Measurements from ENCODE around the gene TRABD2B. TPM values are rescaled to one million over a fixed set of nuclear protein-coding genes. Genes with fewer than 3 reads are reported as not detected.

The TRABD2B gene
- total RNA-seq, 1 experiment from 2014 or later: 10.3 TPM

- Mint-ChIP-seq H3K36me3 (no peaks in the 10 kb centered on the region), H3K4me3 (no peak overlapping the region), H3K9me3 (no peaks in the 10 kb centered on the region), H3K27ac (no peak overlapping the region), H3K27me3 (ENCODE audit: low read depth) (no peaks in the 10 kb centered on the region), H3K4me1 (peaks cover 21% of the 10 kb centered on the region)
- ATAC-seq: no peak
- CTCF ChIA-PET: no interaction called here
- POLR2A ChIA-PET: no interaction called here
- TF ChIP-seq GRHL2 (CRISPR knock-in tag; IDR thresholded peaks at IDR 0.05; ENCODE audit: insufficient replicate concordance, severe bottlenecking): no peak
- TF ChIP-seq SMAD3 (CRISPR knock-in tag; IDR thresholded peaks at IDR 0.05; ENCODE audit: borderline replicate concordance): no peak
- no peak for TF ChIP-seq OVOL2 (CRISPR knock-in tag; IDR thresholded peaks at IDR 0.05; ENCODE audit: borderline replicate concordance)
- TF ChIP-seq, protein P1, sequence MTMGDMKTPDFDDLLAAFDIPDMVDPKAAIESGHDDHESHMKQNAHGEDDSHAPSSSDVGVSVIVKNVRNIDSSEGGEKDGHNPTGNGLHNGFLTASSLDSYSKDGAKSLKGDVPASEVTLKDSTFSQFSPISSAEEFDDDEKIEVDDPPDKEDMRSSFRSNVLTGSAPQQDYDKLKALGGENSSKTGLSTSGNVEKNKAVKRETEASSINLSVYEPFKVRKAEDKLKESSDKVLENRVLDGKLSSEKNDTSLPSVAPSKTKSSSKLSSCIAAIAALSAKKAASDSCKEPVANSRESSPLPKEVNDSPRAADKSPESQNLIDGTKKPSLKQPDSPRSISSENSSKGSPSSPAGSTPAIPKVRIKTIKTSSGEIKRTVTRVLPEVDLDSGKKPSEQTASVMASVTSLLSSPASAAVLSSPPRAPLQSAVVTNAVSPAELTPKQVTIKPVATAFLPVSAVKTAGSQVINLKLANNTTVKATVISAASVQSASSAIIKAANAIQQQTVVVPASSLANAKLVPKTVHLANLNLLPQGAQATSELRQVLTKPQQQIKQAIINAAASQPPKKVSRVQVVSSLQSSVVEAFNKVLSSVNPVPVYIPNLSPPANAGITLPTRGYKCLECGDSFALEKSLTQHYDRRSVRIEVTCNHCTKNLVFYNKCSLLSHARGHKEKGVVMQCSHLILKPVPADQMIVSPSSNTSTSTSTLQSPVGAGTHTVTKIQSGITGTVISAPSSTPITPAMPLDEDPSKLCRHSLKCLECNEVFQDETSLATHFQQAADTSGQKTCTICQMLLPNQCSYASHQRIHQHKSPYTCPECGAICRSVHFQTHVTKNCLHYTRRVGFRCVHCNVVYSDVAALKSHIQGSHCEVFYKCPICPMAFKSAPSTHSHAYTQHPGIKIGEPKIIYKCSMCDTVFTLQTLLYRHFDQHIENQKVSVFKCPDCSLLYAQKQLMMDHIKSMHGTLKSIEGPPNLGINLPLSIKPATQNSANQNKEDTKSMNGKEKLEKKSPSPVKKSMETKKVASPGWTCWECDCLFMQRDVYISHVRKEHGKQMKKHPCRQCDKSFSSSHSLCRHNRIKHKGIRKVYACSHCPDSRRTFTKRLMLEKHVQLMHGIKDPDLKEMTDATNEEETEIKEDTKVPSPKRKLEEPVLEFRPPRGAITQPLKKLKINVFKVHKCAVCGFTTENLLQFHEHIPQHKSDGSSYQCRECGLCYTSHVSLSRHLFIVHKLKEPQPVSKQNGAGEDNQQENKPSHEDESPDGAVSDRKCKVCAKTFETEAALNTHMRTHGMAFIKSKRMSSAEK (CRISPR knock-in tag; IDR thresholded peaks at IDR 0.05; ENCODE audit: borderline replicate concordance): no peak
- TF ChIP-seq SMAD4 (CRISPR knock-in tag; IDR thresholded peaks at IDR 0.05): no peak
- TF ChIP-seq, protein P2, sequence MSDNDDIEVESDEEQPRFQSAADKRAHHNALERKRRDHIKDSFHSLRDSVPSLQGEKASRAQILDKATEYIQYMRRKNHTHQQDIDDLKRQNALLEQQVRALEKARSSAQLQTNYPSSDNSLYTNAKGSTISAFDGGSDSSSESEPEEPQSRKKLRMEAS (CRISPR knock-in tag; IDR thresholded peaks at IDR 0.05): no peak
- no peak for TF ChIP-seq ATF2 (CRISPR knock-in tag; IDR thresholded peaks at IDR 0.05; ENCODE audit: borderline replicate concordance, low read depth)
- DNase-seq (ENCODE audit: low spot score): no peak
Measured at GRCh38 chr1:47854552-47855144, 142.5 kb downstream of the TRABD2B start.

GRCh38 chr1:47853852-47854251 is 143.3 kb downstream of the TRABD2B start:
- Mint-ChIP-seq H3K27ac (no peak overlapping the region), H3K4me1 (peaks cover 29% of the 10 kb centered on the region), H3K27me3 (ENCODE audit: low read depth) (no peaks in the 10 kb centered on the region), H3K36me3 (no peaks in the 10 kb centered on the region), H3K9me3 (no peaks in the 10 kb centered on the region), H3K4me3 (no peak overlapping the region)
- TF ChIP-seq TCF7 (CRISPR knock-in tag; IDR thresholded peaks at IDR 0.05; ENCODE audit: low read depth): no peak
- ChIA-PET POLR2A (interaction anchor here (0.7 kb wide), 1 partner anchor 12 kb away, joined by 3 read pairs; no protein-coding TSS in a partner anchor), CTCF (no interaction called here)
- ATAC-seq: no peak
- DNase-seq (ENCODE audit: low spot score): no peak

- H3K27ac Mint-ChIP-seq: no peak overlapping the region
- ChIA-PET CTCF (interaction anchor here (0.7 kb wide), 1 partner anchor 36 kb away, joined by 3 read pairs; no protein-coding TSS in a partner anchor), POLR2A (no interaction called here)
- DNase-seq (ENCODE audit: low spot score) (no peak), ATAC-seq (no peak)
- H3K36me3 Mint-ChIP-seq: no peaks in the 10 kb centered on the region
- H3K4me3 Mint-ChIP-seq: no peak overlapping the region
- H3K27me3 Mint-ChIP-seq (ENCODE audit: low read depth): no peaks in the 10 kb centered on the region
- peaks cover 29% of the 10 kb centered on the region for H3K4me1 Mint-ChIP-seq
- H3K9me3 Mint-ChIP-seq: no peaks in the 10 kb centered on the region
- TF ChIP-seq SP1 (CRISPR knock-in tag; conservative IDR thresholded peaks at IDR 0.05) (no peak), E2F5 (CRISPR knock-in tag; IDR thresholded peaks at IDR 0.05) (no peak), AFF4 (CRISPR knock-in tag; IDR thresholded peaks at IDR 0.05; ENCODE audit: borderline replicate concordance) (no peak), NR3C1 (CRISPR knock-in tag; conservative IDR thresholded peaks at IDR 0.05; ENCODE audit: low read depth) (no peak), ETV6 (CRISPR knock-in tag; IDR thresholded peaks at IDR 0.05) (no peak), USF2 (CRISPR knock-in tag; IDR thresholded peaks at IDR 0.05) (no peak), ZNF263 (CRISPR knock-in tag; IDR thresholded peaks at IDR 0.05; ENCODE audit: low read depth) (no peak)
- TF ChIP-seq, protein P3, sequence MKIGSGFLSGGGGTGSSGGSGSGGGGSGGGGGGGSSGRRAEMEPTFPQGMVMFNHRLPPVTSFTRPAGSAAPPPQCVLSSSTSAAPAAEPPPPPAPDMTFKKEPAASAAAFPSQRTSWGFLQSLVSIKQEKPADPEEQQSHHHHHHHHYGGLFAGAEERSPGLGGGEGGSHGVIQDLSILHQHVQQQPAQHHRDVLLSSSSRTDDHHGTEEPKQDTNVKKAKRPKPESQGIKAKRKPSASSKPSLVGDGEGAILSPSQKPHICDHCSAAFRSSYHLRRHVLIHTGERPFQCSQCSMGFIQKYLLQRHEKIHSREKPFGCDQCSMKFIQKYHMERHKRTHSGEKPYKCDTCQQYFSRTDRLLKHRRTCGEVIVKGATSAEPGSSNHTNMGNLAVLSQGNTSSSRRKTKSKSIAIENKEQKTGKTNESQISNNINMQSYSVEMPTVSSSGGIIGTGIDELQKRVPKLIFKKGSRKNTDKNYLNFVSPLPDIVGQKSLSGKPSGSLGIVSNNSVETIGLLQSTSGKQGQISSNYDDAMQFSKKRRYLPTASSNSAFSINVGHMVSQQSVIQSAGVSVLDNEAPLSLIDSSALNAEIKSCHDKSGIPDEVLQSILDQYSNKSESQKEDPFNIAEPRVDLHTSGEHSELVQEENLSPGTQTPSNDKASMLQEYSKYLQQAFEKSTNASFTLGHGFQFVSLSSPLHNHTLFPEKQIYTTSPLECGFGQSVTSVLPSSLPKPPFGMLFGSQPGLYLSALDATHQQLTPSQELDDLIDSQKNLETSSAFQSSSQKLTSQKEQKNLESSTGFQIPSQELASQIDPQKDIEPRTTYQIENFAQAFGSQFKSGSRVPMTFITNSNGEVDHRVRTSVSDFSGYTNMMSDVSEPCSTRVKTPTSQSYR (CRISPR knock-in tag; IDR thresholded peaks at IDR 0.05): no peak
Measured at GRCh38 chr1:47853059-47853458, 144.1 kb downstream of the TRABD2B start.

All from WTC11 (cell line).